Hematopoietic multipotent progenitor cell treated with erythropoietin and hydrocortisone succinate and interleukin-3 and kit ligand, for 17 days (in vitro differentiated cells): ENCODE data around the gene SPRING1.
"Not testable (repeated sequence)": the region's sequence is repeated elsewhere in the genome, so short reads cannot be mapped to it uniquely, and the experiment has no call there.

Source experiments
- DNase-seq: peaks from one replicate; pipeline ENCODE4 v3.0.0-alpha.2; 2015; ENCODE audit warnings: low spot score

SPRING1 gene

DNA sequence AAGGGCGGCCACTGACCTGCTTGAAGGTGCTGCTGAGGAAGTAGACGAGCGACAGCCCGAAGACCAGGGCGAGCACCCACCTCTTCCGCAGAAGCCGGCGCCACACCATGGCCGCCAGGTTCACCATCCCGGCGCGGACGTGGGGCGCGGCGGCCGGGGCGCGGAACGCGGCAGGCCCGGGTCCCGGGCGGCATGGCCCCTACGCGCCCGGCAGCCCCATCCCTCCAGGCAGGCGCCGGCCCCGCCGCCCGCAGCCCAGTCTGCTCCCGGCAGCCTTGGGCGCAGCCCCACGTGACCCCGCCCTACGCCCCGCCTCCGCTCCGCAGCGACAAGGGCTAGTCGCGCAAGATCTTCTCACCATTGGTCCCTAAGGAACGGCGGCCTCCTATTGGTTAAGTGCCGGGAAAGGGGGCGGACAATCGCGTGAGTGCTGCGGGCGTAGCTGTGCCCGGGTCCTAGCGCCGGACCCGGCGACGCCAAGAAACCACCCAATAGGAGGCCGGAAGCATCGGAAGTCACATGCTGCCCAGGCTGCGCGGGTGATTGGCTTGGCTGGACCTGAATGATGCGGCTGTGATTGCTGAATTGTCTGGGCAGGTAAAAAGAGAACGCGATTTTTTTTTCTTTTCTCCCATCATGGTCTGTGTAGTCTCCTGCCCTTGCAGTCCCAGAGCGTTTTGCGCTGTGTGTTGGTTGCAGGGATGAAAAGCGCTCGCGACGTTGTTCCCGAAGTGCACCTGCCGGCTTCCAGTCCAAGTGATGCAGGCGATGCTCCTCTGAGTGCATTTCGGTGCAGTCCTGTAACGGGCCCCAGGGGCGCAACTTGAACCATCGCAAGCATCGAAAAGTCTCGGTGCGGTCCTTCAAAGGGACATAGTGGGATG lies at the start of gene SPRING1, which contains the start of gene RNFT2:
Gene SPRING1 (minus strand): TSS at position 296 of the 884 bp plus-strand sequence. CDS start 169 bp downstream, at position 127.
Gene RNFT2 (plus strand): TSS at position 542 of the 884 bp plus-strand sequence. CDS start 2,183 bp downstream, outside the sequence.
- DNase-seq, result peak; percentile 98

DNA sequence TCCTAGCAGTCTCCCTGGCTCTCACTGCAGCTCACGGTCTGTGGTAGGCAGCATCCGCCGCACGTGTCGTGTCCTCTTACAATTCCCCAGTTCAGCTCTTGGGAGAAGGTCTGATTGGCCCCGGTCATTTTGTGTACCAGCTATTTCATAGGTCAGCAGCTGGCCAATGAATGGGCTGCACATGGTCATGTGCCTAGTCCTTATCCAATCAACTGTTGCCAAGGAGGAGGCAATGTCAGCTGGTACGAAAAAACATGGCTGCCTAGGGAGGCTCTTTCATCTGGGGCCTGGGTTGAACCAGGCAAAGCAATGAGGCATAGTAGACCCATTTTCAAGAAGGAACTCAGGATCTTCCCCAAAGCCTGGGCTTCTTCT lies 46.4 kb upstream of the SPRING1 start:
- no peak for DNase-seq

DNA sequence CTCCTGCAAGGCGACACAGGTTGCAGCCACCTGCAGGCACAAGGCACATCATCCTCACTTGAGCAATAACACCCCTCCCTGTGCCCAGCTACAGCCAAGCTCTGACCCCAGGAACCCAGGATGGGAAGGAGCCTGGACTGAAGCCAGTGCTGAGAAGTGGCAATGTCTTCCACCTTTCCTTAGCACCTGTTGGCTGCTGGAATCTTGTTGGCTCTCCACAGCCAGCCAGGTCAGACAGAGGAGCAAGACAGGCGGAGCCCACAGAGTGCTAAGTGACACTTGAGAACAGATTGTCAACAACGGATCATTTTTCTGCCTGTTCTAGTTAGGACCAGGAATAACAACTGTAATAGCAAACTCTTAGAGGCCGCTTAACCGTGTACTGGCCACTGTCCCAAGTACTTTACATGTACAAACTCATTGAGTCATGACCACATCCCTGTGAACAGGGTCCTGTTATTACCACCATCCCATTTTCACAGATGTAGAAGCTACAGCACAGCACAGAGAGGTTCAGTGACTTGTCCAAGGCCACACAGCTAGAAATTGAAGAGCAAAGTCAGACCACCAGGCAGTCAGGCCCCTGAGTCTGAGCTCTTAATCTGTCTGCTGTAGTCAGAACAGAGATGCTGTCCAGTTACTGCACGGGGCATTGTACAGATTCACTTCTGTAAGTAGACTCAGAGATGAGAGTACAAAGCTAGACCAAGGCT lies 45.8 kb upstream of the SPRING1 start:
- DNase-seq, result no peak

- DNase-seq, result no peak
These were observed 43.1 kb upstream of the SPRING1 start for GRCh38 chr12:116780942-116781341.

DNA sequence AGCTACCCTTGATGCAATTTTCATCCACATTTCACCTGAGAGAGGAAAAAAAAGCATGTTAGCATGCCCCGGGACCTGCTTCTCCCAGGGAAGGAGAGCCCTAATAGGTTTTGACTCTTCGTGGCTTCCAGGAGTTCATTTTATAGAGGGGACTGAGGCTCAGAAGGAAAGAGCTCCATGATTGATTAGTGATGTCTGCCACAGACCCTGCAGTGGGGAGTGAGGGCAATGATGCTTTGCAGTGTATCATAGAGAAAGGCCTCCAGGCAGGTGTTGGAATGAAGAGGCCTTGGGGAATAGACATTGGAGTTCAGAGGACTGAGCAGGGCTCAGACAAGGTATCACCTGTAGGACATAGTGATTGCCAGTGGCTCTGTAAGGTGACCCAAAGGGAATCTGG lies 41.7 kb upstream of the SPRING1 start:
- DNase-seq, result no peak

- no peak for DNase-seq
These were observed 39.4 kb upstream of the SPRING1 start for GRCh38 chr12:116777245-116777644.

DNA sequence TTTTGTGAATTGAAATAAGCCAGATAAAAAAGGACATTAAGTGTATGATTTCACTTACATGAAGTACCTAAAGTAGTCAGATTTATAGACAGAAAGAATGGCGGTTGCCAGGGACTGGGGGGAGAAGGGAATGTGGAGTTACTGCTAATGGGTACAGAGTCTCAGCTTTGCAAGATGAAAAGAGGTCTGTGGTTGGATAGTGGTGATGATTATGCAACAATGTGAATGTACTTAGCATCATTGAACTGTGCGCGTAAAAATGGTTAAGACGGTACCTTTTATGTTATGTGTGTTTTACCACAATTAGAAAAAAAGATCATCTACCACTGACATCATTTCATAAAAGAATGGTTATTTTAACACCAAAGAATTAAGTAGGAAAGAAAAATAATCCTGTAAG lies 36.2 kb upstream of the SPRING1 start:
- DNase-seq, result no peak

DNA sequence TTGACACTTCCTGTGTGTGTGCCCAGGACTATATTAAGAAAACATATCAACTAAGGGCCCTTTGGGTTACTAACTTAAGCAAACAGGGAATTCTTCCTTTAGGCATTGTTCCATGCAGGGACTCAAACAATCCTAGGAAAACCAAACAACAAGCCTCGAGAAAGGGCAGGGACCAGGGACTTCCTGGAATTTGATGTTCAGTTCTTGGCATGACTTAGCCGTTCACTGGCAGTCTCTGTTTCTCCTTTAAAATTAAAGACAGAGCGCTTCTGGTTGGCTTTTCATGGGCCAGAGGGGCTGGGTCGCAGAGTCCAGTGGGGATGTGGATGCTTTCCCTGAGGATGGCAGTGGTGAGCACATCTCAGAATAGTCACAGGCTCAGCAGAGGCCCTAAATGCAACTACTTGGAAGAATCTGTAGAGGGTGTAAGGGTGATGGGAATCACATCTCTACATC lies 35.4 kb upstream of the SPRING1 start:
- no peak for DNase-seq

- DNase-seq, result no peak
These were observed 33.8 kb upstream of the SPRING1 start for GRCh38 chr12:116771651-116772050.

- no peak for DNase-seq
These were observed 28.9 kb upstream of the SPRING1 start for GRCh38 chr12:116766746-116767145.

- DNase-seq, result no peak
These were observed 28.4 kb upstream of the SPRING1 start for GRCh38 chr12:116766285-116766684.

- no peak for DNase-seq
These were observed 27.4 kb upstream of the SPRING1 start for GRCh38 chr12:116765271-116765670.

DNA sequence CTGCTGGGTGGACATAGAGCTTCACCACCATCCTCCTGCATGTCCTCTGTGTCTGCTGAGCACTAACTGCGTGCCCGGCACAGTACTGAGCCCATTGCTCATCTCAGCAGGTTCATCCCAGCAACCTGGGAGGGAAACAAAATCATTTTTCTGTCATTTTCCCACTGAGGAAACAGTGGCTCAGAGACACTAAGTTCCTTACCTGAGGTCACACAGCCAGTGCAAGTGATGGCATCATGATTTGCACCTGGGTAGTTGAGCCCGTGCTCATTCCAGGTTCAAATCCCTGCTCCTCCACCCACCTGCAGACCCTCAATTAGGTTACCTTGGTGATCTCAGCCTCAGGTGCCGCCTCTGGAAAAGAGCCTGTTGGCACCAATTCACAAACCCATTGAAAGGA lies 23.6 kb upstream of the SPRING1 start:
- no peak for DNase-seq

DNA sequence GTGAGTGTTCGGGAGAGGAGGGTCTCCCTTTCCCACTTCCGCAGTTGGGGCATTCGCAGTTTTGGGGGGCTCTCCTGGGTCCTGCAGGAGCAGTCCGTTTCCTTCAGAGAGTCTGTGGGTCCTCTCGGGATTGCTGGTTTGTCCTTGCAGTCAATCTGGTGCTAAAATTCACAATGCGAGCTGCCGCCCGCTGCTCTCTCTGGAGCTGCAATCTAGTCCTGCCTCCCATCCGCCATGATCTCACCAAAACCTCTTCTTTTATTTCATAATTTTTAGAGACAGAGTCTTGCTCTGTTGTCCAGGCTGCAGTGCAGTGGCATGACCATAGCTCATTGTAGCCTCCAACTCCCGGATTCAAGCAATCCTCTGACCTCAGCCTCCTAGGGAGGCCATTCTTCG lies 22.8 kb upstream of the SPRING1 start:
- no peak for DNase-seq

- no peak for DNase-seq
These were observed 22.1 kb upstream of the SPRING1 start for GRCh38 chr12:116759783-116760621.

- not testable (repeated sequence) for DNase-seq
These were observed 16.9 kb upstream of the SPRING1 start for GRCh38 chr12:116754783-116755182.

DNA sequence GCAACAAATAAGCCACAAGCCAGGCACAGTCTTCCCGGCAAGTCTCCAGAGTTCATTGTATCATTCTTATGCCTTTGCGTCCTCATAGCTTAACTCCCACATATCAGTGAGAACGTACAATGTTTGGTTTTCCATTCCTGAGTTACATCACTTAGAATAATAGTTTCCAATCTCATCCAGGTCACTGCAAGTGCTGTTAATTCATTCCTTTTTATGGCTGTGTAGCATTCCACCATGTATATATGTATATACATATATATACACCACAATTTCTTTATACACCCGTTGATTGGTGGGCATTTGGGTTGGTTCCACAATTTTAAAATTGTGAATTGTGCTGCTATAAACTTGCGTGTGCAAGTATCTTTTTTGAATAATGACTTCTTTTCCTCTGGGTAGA lies 16.2 kb upstream of the SPRING1 start:
- not testable (repeated sequence) for DNase-seq

- DNase-seq, result no peak
These were observed 12.4 kb upstream of the SPRING1 start for GRCh38 chr12:116750298-116750697.

DNA sequence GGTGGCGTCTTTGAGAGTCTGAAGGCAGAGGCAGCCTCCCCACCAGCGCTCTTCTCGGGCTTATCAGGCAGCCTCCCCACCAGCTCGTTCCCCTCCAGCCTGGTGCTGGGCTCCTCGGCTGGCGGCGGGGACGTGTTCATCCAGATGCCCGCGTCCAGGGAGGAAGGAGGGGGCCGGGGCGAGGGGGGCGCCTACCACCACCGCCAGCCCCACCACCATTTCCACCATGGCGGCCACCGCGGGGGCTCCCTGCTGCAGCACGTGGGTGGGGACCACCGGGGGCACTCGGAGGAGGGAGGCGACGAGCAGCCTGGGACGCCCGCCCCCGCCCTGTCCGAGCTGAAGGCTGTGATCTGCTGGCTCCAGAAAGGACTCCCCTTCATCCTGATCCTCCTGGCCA lies 12.0 kb upstream of the SPRING1 start:
- DNase-seq, result no peak

- no peak for DNase-seq
These were observed 7.7 kb upstream of the SPRING1 start for GRCh38 chr12:116745554-116745953.

DNA sequence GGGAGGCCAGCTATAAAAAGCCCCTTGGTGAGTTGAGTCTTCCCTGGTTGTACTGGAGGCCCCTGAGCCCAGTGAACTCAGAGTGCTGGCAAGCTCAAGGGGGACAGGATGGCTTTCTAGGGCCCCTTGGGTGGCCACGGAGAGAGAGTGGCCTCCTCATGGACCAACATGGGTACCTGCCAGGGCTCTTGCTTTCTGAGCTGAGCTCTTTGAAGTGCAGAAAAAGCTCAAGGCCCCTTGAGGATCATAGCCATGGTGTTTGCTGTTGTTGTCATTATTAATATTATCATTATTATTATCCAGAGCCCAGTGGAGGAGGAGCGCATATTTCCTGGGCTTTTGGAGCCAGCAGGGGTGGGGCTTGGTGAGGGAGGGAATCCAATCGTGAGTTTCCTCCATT lies 6.9 kb upstream of the SPRING1 start:
- DNase-seq, result no peak

- not testable (repeated sequence) for DNase-seq
These were observed 4.9 kb upstream of the SPRING1 start for GRCh38 chr12:116742787-116743186.
